SK-N-SH treated with all-trans-retinoic acid at 6 μM for 48 hours (cell line): Measurements from ENCODE around the gene PCARE.
A peak's percentile ranks its signal among the peaks of the same experiment; 100 is the strongest.

ENCODE experiments used
- ATAC-seq: fragments of 200-7000 bp; cut with Tn5 transposase; 3 replicates; pipeline ENCODE4 v1.9.1; 2020; ENCODE audit warnings: mild to moderate bottlenecking, moderate library complexity
- ARNTL ChIP-seq: fragments of 450-650 bp; formaldehyde crosslinking; IDR thresholded peaks from 2 replicates; pipeline ENCODE4 v1.5.0; 2020; ENCODE audit warnings: low read depth, mild to moderate bottlenecking, moderate library complexity, borderline replicate concordance
- BACH2 ChIP-seq: fragments of 250-450 bp; sonication (Bioruptor Pico); IDR thresholded peaks from 2 replicates; pipeline ENCODE4 v1.9.0; 2021; ENCODE audit warnings: mild to moderate bottlenecking, borderline replicate concordance
- CSDC2 ChIP-seq: fragments of 250-450 bp; sonication (Bioruptor Pico); IDR thresholded peaks from 2 replicates; pipeline ENCODE4 v1.5.0; 2020; ENCODE audit warnings: mild to moderate bottlenecking, moderate library complexity
- ESRRG ChIP-seq: fragments of 250-450 bp; sonication (Bioruptor Pico); IDR thresholded peaks from 2 replicates; pipeline ENCODE4 v1.6.1; 2021; ENCODE audit warnings: mild to moderate bottlenecking
- GLIS3 ChIP-seq: fragments of 250-450 bp; sonication (Bioruptor Pico); IDR thresholded peaks from 2 replicates; pipeline ENCODE4 v1.5.0; 2020; ENCODE audit warnings: mild to moderate bottlenecking, moderate library complexity
- ISL1 ChIP-seq: fragments of 250-450 bp; sonication (Bioruptor Pico); IDR thresholded peaks from 2 replicates; pipeline ENCODE4 v2.1.2; 2022; ENCODE audit warnings: mild to moderate bottlenecking, moderate library complexity
- OSR1 ChIP-seq: fragments of 250-450 bp; sonication (Bioruptor Pico); IDR thresholded peaks from 2 replicates; pipeline ENCODE4 v1.8.0; 2022; ENCODE audit warnings: moderate library complexity, mild to moderate bottlenecking, inconsistent platforms
- PPARA ChIP-seq: fragments of 250-450 bp; sonication (Bioruptor Pico); IDR thresholded peaks from 2 replicates; pipeline ENCODE4 v1.5.0; 2020; ENCODE audit warnings: mild to moderate bottlenecking, borderline replicate concordance
- RARB ChIP-seq: fragments of 250-450 bp; sonication (Bioruptor Pico); IDR thresholded peaks from 2 replicates; pipeline ENCODE4 v1.8.0; 2021; ENCODE audit warnings: mild to moderate bottlenecking, moderate library complexity
- SNAI2 ChIP-seq: fragments of 250-450 bp; sonication (Bioruptor Pico); IDR thresholded peaks from 2 replicates; pipeline ENCODE4 v1.5.0; 2020; ENCODE audit warnings: mild to moderate bottlenecking, moderate library complexity
- TCF4 ChIP-seq: fragments of 250-450 bp; sonication (Bioruptor Pico); IDR thresholded peaks from 2 replicates; pipeline ENCODE4 v1.8.0; 2021; ENCODE audit warnings: mild to moderate bottlenecking, moderate library complexity, borderline replicate concordance
- TOX ChIP-seq: fragments of 250-450 bp; sonication (Bioruptor Pico); IDR thresholded peaks from 2 replicates; pipeline ENCODE4 v1.8.0; 2021; ENCODE audit warnings: mild to moderate bottlenecking, moderate library complexity, borderline replicate concordance
- ZC3H10 ChIP-seq: fragments of 250-450 bp; sonication (Bioruptor Pico); IDR thresholded peaks from 2 replicates; pipeline ENCODE4 v1.5.1; 2021; ENCODE audit warnings: mild to moderate bottlenecking, moderate library complexity
- ZFP3 ChIP-seq: fragments of 250-450 bp; sonication (Bioruptor Pico); IDR thresholded peaks from 2 replicates; pipeline ENCODE4 v1.5.0; 2020; ENCODE audit warnings: mild to moderate bottlenecking, moderate library complexity
- ZFP30 ChIP-seq: fragments of 450-650 bp; formaldehyde crosslinking; IDR thresholded peaks from 2 replicates; pipeline ENCODE4 v1.5.0; 2022; ENCODE audit warnings: mild to moderate bottlenecking, moderate library complexity
- ZNF565 ChIP-seq: fragments of 450-650 bp; formaldehyde crosslinking; conservative IDR thresholded peaks from 2 replicates; pipeline ENCODE4 v1.5.0; 2020; ENCODE audit warnings: low read depth, mild to moderate bottlenecking, moderate library complexity
- ZNF70 ChIP-seq: fragments of 450-650 bp; formaldehyde crosslinking; IDR thresholded peaks from 2 replicates; pipeline ENCODE4 v1.5.0; 2020; ENCODE audit warnings: mild to moderate bottlenecking, moderate library complexity
- ZNF8 ChIP-seq: fragments of 450-650 bp; formaldehyde crosslinking; IDR thresholded peaks from 2 replicates; pipeline ENCODE4 v1.5.0; 2020; ENCODE audit warnings: mild to moderate bottlenecking, moderate library complexity
- TF ChIP-seq, protein P1 (sequence below): fragments of 250-450 bp; sonication (Bioruptor Pico); IDR thresholded peaks from 2 replicates; pipeline ENCODE4 v1.8.0; 2020; ENCODE audit warnings: mild to moderate bottlenecking, moderate library complexity, borderline replicate concordance
- TF ChIP-seq, protein P2 (sequence below): fragments of 250-450 bp; sonication (Bioruptor Pico); IDR thresholded peaks from 2 replicates; pipeline ENCODE4 v1.5.1; 2020; ENCODE audit warnings: low read depth, mild to moderate bottlenecking, moderate library complexity
- TF ChIP-seq, protein P3 (sequence below): fragments of 250-450 bp; sonication (Bioruptor Pico); IDR thresholded peaks from 2 replicates; pipeline ENCODE4 v1.5.0; 2020; ENCODE audit warnings: mild to moderate bottlenecking, moderate library complexity
- TF ChIP-seq, protein P4 (sequence below): fragments of 250-450 bp; sonication (Bioruptor Pico); IDR thresholded peaks from 2 replicates; pipeline ENCODE4 v1.5.1; 2021; ENCODE audit warnings: mild to moderate bottlenecking, moderate library complexity

The PCARE gene

DNA sequence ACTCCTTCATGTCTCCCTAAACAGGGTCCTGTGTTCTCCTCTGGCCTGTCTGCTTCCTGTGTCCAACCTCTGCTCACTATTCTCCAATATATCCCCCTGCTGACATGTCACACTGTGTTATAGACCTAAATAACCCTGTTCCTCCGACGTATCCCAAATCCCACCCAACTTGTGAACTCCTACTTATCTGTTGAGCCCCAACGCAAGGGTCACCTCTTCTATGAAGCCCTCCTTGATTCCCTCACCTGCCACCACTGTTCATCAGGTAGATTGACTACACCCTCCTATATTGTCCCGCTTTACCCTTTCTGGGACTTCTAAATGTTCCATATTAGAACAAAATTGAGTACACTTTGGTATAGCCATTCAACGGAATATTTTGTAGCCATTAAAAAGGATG is 42.1 kb downstream of the PCARE start:
- ATAC-seq: no peak
- TF ChIP-seq ZFP3 (CRISPR knock-in tag) (peak; percentile 90), BACH2 (CRISPR knock-in tag) (no peak)

DNA sequence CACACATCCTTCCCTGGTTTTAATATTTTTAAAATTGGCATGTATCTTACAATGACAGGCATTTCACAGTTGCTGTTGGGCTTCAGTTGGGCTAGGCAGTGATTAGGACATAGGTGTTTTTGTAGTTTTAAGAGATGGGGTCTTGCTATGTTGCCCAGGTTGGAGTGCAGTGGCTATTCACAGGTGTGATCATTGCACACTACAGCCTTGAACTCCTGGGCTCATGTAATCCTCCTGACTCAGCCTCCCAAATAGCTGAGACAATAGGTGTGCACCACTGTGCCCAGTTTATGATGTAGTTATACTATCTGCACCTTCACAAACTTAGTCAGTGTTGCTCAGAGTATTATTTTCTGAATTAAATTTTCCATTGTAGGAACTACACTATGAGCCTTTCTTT is 43.3 kb downstream of the PCARE start:
- TF ChIP-seq CSDC2 (CRISPR knock-in tag) (no peak), ISL1 (CRISPR knock-in tag) (no peak), ZFP3 (CRISPR knock-in tag) (no peak), ARNTL (CRISPR knock-in tag) (no peak), TCF4 (CRISPR knock-in tag) (no peak), ZNF565 (CRISPR knock-in tag) (no peak), RARB (CRISPR knock-in tag) (no peak), ZFP30 (no peak), ZNF70 (CRISPR knock-in tag) (no peak), TOX (CRISPR knock-in tag) (no peak), BACH2 (CRISPR knock-in tag) (no peak), GLIS3 (CRISPR knock-in tag) (no peak), SNAI2 (CRISPR knock-in tag) (no peak), OSR1 (CRISPR knock-in tag) (no peak)
- TF ChIP-seq, protein P1, sequence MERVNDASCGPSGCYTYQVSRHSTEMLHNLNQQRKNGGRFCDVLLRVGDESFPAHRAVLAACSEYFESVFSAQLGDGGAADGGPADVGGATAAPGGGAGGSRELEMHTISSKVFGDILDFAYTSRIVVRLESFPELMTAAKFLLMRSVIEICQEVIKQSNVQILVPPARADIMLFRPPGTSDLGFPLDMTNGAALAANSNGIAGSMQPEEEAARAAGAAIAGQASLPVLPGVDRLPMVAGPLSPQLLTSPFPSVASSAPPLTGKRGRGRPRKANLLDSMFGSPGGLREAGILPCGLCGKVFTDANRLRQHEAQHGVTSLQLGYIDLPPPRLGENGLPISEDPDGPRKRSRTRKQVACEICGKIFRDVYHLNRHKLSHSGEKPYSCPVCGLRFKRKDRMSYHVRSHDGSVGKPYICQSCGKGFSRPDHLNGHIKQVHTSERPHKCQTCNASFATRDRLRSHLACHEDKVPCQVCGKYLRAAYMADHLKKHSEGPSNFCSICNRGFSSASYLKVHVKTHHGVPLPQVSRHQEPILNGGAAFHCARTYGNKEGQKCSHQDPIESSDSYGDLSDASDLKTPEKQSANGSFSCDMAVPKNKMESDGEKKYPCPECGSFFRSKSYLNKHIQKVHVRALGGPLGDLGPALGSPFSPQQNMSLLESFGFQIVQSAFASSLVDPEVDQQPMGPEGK (CRISPR knock-in tag): no peak
- TF ChIP-seq, protein P2, sequence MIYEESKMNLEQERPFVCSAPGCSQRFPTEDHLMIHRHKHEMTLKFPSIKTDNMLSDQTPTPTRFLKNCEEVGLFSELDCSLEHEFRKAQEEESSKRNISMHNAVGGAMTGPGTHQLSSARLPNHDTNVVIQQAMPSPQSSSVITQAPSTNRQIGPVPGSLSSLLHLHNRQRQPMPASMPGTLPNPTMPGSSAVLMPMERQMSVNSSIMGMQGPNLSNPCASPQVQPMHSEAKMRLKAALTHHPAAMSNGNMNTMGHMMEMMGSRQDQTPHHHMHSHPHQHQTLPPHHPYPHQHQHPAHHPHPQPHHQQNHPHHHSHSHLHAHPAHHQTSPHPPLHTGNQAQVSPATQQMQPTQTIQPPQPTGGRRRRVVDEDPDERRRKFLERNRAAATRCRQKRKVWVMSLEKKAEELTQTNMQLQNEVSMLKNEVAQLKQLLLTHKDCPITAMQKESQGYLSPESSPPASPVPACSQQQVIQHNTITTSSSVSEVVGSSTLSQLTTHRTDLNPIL (CRISPR knock-in tag): no peak
- TF ChIP-seq, protein P3, sequence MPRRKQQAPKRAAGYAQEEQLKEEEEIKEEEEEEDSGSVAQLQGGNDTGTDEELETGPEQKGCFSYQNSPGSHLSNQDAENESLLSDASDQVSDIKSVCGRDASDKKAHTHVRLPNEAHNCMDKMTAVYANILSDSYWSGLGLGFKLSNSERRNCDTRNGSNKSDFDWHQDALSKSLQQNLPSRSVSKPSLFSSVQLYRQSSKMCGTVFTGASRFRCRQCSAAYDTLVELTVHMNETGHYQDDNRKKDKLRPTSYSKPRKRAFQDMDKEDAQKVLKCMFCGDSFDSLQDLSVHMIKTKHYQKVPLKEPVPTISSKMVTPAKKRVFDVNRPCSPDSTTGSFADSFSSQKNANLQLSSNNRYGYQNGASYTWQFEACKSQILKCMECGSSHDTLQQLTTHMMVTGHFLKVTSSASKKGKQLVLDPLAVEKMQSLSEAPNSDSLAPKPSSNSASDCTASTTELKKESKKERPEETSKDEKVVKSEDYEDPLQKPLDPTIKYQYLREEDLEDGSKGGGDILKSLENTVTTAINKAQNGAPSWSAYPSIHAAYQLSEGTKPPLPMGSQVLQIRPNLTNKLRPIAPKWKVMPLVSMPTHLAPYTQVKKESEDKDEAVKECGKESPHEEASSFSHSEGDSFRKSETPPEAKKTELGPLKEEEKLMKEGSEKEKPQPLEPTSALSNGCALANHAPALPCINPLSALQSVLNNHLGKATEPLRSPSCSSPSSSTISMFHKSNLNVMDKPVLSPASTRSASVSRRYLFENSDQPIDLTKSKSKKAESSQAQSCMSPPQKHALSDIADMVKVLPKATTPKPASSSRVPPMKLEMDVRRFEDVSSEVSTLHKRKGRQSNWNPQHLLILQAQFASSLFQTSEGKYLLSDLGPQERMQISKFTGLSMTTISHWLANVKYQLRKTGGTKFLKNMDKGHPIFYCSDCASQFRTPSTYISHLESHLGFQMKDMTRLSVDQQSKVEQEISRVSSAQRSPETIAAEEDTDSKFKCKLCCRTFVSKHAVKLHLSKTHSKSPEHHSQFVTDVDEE: no peak
- TF ChIP-seq, protein P4, sequence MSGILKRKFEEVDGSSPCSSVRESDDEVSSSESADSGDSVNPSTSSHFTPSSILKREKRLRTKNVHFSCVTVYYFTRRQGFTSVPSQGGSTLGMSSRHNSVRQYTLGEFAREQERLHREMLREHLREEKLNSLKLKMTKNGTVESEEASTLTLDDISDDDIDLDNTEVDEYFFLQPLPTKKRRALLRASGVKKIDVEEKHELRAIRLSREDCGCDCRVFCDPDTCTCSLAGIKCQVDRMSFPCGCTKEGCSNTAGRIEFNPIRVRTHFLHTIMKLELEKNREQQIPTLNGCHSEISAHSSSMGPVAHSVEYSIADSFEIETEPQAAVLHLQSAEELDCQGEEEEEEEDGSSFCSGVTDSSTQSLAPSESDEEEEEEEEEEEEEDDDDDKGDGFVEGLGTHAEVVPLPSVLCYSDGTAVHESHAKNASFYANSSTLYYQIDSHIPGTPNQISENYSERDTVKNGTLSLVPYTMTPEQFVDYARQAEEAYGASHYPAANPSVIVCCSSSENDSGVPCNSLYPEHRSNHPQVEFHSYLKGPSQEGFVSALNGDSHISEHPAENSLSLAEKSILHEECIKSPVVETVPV (CRISPR knock-in tag): no peak
- ATAC-seq: no peak

DNA sequence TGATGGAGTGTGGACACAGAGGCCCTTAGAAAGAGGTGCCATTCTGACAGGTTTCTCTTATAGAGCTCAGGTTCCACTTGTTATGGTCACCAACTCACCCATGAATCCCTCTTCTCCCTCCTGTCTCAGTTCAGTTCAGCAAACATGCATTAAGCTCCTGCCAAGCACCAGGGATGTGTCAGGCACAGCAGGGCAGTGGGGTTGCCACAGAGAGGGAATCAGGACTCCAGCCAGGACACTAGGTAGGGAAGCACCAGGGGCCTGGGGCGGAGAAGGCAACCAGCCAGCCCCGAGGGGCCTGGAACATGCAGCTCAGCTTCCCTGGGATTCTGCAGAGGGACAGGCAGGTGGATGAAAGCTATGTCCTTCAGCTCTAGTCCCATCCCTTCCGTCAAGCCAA is 48.6 kb downstream of the PCARE start:
- TF ChIP-seq PPARA (no peak), ZNF8 (CRISPR knock-in tag) (no peak), RARB (CRISPR knock-in tag) (no peak), ZC3H10 (no peak), ARNTL (CRISPR knock-in tag) (no peak), ZNF565 (CRISPR knock-in tag) (no peak), ISL1 (CRISPR knock-in tag) (no peak), ESRRG (CRISPR knock-in tag) (no peak), ZFP3 (CRISPR knock-in tag) (no peak), ZNF70 (CRISPR knock-in tag) (no peak), SNAI2 (CRISPR knock-in tag) (no peak), BACH2 (CRISPR knock-in tag) (no peak)
- TF ChIP-seq, protein P1 (CRISPR knock-in tag): no peak
- TF ChIP-seq, protein P3: no peak
- ATAC-seq: no peak
